Measurements from ENCODE around the gene ESPL1.

Gene ESPL1

DNA sequence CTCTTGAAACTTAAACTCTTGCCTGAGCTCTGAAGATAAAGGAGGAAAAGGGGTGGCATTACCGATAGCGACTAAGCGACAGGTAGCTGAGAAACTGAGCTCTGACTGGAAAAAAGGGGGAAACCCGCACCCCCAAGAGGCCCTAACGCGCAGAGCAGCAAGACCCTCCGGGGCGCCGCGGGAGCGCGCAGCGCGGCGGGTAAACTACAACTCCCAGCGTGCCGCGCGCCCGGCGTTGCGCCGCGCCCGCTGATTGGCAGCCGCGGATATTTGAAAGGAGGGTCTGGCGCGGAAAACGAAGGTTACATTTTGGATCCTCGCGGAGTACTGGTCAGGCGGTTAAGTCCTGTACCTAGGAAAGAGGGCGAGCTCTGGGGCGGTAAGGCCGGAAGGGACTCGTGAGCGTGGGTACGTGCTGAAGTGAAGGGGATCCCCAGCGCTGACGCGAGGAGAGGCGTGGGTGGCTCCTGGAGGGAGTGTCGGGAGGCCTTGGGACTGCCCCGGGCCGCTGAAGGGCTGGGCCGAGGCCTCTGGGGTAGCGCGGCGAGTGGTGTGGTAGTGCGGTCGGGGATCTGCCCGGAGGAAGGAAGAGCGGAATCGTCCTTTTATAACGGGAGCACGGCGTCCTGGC, at the start of gene ESPL1:
ESPL1 (plus strand) TSS at position 301 of the 631 bp plus-strand sequence. CDS start 468 bp downstream, outside the sequence.
- peak in 1 of 2 experiments; percentile 8 for DNase-seq

DNA sequence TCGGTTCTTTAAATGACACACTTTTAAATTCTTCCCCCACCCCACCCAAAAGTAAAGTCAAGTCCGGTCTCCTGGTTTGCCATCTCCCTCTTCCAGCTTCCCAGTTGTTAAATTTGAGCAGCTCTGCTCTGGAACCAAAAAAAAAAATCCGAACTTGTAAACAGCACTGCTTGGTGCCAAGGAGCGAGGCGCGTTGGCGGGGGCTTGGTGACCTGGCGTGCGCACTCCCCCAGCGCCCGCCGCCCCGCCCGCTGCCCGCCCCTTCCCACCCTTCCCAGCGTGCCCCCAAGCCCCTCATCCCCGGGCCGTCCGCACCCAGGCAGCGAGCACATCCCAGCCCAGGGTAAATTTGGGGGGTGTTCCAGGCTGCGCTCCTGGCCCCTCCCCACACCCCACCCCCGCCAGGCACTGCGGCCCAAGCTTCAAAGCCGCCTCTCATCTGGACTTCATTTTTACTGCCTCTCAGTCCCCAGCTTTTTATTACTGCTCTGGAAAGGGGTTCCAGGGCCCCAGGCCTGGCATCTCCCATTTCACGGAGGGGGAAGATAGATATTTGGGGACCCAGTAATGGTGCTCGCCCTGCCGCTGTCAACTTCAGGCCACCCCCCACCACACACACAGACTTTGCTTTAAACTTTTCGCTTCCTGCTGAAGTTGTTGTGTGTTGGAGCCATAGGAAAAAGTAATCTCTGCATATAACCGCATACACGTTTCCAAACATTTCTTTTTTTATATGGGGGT, 49.4 kb upstream of the ESPL1 start:
- no peak for DNase-seq

DNA sequence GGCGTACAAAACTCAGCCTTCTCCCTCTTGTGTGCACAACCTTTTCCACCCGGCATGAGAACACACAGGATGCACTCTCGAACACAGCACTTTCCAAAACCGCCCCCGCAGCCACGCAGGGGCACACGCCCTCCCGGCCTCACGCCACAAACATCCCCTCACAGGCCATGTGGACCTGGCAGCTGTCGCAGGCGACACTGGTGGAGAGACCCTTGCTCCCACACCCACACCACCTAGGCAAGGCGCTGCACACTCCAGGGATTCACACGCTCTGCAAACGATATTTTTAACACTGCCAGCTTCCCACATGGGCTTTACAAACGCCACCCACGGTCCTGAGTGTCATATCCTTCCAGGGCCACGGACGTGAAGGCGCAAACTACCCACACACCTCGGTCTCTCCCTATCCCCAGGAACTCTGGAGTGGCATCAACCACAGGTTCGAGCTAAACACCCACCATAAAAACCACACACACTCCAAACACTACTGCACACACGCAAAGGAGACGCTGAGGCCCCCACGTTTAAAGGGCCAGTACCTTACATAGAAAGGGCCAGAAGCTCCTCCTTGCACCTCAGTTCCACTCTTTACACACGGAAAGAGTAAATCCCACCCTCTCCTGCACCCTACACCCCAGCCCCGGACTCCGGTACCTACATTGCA, 48.7 kb upstream of the ESPL1 start:
- no peak for DNase-seq

DNA sequence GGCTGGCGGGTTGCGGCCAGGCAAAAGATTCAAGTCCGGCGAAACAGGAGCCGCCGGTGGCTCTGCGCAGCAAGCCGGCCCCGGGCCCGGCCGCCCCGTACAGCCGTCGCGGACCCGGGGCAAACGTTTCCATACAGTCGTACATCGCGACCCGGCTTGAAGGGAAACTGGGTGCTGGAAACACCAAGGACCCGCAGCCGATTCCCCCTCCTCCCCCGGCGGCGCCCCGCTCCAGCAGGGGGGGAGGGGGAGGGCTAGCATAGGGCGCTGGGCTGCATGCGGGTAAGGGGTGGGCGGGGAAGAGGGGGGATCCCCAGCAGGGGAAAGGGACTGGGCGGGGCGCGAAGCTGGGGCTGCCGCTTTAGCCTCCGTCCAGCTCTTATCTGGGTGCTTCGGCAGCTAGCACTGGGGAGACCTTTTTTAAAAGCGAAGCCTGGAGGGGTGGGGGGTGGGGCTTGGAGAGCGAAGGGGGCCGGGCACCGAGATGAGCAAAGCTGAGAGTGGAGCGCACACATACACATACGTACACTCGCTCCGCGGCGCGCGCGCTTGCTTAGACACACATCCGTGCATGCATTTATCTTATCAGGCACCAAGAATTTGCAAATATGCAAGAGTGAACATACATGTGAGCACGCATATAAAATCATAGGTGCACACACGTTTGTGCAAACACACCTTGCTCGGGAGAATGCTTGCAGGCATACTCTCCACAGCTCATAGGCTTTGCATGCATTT, 48.0 kb upstream of the ESPL1 start:
- DNase-seq: peak in 1 of 2 experiments; percentile 81

DNA sequence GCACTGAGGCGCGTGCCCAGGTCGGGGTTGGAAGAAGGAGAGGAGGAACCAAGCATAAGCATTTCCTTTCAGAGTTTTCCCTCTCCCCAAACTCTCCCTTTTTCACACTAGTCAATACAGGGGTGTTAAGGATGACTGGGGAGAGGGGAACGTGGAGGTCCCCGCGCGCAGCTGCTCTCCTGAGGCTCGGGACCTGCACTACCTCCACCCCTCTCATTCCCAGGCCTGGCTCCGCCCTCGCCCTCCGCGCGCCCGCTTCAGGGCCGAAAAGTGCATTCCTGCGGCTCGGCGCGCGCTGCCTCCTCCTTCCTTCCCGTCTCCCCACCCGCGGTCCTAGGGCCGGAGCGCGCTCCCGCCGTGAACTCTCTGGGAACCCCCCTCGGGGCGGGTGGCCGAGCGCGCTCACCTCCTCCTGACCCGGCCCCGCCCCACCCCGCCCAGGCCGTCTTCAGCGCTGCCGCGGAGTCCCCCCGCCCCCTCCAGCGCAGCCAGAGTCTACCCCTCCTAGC, 47.4 kb upstream of the ESPL1 start:
- peak in 1 of 2 experiments; percentile 57 for DNase-seq

DNA sequence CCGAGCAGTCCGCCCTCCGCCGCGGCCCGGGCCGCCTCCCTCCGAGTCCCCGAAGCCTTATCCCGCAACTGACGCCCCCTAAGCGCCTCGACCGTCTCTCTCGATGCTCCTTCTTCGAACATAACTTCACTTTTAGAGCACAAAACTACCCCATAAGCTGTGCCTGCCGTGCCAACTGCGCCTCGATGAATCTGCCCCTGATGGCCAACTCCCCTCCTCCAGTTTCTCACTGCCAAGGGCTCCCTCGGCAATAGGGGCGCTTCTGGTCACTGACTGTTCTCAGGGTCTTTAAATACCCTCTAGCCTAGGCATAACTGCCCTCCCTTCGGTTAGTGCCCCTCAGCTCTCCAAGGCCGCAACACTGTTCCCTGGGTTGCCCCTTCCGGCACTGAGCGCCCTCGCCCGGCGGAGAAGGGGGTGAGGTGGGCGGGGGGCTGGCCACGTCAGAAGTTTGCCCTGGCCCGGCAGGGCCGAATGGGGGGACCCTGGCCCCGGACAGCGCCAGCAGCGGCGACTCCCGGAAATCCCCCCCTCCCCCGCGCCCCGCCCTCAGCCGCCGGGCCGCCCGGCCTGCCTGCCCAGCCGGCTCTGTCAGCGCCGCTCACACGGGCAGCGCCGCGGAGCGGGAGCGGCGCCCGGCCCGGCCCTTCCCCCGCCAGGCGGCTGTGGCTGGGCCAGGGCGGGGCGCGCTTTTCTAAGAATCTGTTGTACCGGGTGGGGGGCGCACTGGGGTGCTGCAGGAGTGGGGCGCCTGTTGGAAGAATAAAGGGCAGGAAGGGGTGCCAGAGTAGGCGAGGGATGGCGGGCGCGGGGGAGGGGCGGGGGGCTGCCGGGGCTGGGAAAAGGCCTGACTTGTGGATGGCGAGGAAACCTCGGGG, 46.7 kb upstream of the ESPL1 start:
- DNase-seq: no peak

DNA sequence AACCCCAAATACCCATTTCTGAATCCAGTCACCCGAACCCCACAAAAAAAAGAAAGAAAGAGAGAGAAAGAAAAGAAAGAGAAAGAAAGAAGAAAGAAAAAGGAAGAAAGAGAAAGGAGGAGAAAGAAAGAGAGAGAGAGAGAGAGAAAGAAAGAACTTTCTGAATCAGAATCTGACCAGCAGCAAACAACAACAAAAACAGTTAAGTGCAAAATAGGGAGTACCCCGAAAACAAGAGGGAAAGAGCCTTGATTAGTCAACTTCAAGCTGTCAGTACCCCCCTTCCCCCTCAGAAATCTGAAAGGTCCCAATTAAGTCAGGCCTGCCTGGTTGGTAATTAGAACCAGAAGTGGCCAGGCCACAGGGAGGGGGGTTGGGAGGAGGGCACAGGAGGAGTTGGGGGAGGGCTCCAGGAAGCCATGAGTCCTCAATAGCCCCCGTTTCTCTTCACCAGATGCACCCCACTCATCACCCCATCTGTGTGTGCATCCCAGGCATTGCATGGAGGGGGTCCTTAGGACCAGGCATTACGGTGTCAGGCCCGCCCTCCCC, 45.9 kb upstream of the ESPL1 start:
- DNase-seq: no peak

DNA sequence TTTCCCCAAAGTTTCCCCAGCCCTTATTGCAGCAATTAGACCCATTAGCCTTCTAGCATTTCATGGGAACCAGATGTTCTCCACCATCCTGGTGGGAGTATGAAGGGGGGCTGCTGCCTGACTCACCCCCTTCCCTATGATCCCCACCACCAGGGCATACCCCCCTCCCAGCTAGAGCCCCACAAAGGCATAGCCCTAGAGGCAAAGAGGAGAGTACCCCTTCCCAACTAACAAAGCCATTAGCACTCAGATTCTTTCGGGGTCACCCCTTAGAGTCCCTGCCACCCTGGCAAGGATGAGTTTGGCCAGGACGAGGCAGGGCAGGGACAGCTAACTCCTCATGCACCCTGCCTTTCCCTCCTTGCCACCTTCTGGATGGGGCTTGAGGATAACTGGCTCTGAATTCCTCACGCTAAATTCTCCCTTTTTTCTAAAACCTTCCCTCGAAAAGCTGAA, 45.3 kb upstream of the ESPL1 start:
- DNase-seq: no peak

DNA sequence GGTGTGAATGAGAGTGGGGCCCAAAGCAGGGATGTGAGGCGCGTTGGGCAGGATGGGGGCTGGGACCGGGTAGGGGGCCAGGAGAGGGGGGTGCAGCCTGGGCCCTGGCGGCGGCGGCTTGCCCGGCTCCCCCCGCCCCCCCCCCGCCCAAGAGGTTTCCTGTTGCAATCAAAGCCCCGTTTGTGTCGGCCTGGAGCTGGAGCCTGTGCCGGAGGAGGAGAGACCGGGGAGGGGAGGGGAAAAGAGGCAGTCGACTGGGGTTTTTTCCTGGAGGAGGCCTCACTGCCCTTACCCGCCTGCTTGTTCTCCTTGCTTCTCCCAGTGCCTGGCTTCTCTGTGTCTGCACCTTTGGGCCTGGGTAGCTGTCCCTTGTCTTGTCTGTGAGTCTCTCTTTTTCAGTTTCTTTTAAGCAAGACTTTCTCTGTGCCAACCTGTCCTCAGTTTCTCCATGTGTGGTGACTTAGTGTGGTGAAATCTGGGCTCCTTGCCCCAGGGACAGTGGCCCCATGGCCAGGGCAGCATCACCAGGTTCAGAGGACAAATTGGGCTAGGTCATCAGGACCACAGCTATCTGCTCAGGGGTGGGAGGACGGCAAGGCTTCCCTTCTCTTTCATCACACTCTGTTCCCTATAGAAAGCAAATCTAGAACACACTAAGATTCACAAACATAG, 44.6 kb upstream of the ESPL1 start:
- no peak for DNase-seq

DNA sequence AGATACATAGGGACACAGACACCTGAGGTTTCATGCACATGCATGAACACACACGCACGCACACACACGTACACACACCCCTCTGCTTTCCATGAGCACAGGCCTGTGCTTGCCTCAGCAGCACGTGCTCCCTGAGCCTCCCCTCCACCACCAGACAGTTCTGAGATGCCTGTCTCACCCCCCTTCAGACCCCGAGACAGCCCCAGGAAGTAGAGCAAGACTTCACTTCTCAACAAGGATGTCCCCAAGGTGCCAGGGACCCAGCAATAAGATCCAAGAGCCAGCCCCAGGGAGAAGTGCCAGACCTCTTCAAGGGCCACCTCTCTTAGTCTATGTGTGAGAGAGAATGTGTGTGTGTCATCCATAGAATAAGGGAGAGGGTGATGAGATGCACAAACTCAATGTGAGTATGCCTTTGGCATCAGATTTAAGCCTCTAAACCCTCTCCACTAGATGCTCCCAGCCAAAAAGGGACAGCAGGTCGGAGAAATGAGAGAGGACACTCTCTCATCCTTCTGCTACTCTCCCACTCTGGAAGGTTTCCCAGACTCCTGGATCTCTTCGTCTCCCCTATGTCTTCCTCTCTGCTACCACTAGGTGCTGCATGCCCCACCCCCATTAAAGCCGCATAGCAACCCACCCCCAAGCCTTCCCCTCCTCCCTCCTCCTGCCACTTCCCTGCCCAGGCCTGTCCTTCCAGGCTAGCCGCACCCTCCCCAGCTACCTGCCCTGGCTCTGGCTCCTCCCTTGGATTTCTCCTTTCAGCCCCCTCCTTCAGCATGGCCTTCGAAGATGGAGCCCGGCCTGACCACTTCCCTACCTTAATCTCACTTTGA, 43.8 kb upstream of the ESPL1 start:
- DNase-seq: peak in 1 of 2 experiments; percentile 8

DNA sequence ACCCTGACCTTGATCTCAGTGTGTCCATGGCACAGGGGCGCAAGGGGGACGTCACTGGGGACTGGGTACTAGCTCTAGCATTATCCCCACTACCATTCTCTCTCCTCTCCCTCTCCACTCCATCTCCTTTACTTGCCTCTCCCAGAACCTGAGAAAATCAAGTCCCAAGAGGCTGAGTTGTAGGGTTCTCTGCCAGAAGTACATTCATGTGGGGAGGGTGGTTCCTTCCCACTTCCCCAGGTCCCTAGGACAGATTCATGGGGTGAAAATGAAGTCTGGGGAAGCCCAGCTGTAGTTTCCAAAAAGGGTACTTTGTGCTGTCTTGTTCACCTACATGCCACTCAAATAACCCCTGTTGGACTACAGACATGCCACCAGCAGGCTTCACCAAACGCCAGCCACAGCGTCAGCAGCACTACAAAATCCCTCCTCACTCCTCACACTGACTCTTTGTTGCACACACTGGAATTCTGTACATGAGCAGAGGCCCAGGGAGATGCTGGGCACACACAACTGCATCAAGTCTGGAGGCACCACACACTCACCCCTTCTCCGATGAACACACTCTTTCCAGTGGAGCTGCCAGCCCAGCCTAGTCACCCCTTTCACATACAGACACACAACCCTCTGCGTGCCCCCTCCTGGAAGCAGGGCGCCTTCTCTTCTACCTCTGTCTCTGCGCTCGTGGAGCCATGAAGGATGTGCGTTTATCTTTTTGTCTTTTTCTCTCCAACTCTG, 43.0 kb upstream of the ESPL1 start:
- DNase-seq: no peak

DNA sequence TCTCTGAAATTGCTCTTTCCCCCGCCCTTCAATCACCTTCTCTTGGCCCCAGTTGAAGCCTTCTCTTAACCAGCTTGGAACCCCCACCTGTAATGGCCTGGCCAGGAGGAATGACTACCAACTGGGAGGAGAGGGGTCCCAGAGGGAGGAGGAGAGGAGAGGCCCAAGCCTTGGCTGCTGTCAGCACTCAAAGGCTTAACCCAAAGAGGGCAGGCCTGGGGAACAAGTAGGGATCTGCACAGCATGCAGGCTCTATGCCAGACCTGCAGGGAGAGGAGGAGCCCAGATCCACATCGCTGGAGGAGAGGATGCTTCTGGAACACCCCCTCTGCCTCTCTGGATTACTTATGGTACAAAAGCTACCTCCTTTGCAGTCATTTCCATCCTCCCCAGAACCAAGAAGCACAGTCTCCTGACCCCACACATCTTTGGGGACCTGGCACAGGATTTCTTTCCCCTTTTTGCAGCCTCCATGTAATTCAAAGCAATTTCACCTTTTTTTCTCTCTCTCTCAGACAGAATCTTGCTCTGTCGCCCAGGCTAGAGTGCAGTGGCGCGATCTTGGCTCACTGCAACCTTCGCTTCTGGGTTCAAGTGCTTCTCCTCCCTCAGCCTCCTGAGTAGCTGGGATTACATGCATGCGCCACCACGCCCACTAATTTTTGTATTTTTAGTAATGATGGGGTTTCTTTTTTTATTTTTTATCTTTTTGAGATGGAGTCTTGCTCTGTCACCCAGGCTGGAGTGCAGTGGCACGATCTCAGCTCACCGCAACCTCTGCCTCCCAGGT, 42.3 kb upstream of the ESPL1 start:
- DNase-seq: no peak

DNA sequence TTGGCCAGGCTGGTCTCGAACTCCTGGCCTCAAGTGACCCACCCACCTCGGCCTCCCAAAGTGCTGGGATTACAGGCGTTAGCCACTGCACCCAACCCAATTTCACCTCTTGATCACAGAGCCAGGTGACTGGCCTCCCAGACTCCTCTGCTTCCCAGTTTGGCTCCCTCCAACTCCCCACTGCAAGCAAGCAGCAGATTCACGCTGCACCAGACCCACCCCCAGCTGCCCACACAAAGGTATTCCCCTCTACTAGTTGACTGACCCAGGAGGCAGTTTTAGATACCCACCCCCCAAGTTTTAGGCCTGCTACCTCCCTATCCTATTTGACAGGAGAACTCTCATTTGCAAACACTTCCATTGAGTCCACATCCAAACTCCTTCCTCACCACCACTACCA, 41.3 kb upstream of the ESPL1 start:
- no peak for DNase-seq

DNA sequence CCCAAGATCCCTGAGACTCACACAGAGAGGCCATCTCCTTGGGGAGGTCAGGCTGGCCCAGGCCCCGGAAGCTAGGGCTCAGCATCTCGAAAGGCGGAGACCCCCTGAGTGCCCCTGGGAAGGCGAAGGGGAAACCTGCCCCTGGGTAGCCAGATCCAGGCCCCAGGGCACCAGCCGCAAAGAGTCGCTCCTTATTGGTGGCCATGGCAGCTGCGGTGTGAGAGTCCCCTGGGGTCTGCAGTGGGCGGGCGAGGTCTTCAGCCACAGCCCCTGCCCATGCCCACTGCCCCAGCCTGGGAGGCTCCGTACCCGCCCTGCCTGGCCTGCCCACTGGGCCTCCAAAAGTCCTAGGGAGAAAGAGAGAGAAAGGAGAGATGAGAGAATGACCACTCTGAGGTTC, 40.8 kb upstream of the ESPL1 start:
- DNase-seq: no peak

DNA sequence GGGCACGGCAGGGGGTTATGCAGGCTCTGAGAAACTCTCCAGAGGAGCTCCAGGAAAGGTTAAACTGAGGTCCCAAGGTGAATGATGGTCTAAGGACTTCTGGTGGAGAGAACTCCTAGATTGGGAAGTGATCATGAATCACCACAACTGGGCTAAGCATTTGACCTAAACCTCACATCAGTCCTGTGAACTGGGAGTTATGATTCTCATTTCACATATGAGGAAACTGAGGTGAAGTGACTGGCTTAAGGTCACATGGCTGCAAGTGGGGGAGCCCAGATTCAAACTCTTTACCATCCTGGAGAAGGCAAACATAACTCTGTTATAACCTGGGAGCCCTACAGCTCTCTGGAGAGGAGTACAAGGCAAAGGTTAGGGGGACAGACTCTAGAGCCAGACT, 40.3 kb upstream of the ESPL1 start:
- DNase-seq: no peak

DNA sequence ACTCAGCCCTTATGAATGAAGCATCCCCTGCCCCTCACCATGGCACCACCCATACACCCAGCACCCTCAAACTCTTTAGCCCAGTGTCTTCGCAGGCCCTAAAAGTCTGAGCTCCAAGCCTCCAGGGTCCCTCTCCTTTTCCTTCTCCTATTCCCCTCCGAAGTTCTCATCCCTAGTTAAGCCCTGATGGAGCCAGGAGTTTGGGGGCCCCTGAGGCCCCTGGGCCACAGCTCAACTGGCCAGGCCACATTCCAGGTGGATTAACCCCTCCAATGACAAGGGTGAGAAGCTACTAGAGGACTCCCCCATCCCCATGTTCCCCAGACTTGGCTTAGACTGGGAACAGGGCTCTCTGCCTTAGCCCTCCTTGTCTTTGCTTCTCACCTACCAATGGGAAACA, 38.6 kb upstream of the ESPL1 start:
- DNase-seq: no peak

DNA sequence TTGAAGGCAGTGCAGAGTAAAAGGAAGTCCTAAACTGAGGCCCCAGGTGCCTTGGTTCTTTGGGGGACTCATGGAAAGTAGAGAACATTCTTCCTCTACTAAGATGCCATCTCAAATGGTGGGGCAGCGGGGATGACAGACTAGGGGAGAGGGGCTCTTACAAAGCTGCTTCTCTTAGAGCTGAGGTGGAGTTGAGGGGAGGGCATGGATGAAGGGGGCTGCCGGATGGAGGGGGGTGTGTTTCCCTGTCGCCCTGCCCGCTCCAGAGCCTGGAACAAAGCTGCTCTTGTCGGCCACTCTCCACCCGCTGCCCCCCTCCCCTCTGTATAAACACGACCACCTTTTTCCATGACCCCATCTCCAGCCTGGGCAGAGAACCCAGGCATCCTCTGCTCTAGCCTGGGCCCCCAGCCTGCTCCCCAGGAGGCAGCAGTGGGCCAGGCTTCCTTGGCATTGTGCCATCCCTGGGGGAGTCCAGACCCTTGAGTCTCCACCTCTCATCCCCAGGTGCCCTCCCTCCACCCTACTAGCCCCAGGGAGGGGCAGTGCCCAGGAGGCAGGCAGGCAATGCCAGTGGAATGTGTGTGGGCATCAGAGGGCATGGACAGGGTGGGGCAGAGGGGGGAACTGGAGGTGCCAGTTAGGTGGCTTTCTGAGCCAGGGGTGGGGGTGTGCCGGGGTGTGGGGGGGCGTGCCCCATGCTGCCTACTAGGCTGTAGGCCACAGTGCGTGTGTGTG, 37.8 kb upstream of the ESPL1 start:
- no peak for DNase-seq

DNA sequence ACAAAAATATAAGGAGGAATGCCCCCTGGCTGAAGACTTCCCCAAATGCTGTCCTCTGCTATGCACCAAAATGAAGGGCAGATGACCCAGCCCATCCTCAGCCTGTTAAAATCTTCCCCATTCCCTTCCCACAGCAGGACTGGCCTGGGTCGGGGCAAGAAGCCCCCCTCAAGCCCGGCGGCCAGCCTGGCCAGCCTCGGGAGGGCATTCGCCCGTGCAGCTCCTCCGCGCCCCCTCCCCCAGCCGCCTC, 36.5 kb upstream of the ESPL1 start:
- DNase-seq: no peak

Data from cerebellar nuclear complex (tissue), 1 donor.